HCEC 1CT (cell line): ENCODE data around the gene CDH23.

Experiments used
- DNase-seq: peaks from one replicate; pipeline ENCODE4 v3.0.0-alpha.2; 2017

Gene CDH23

GRCh38 chr10:71370031-71370430 lies 26.7 kb upstream of the CDH23 start:
- no peak for DNase-seq

GRCh38 chr10:71371750-71372166 lies 25.0 kb upstream of the CDH23 start:
- DNase-seq = no peak

GRCh38 chr10:71372882-71373495 lies 23.7 kb upstream of the CDH23 start:
- DNase-seq = no peak

- DNase-seq = no peak
Measured at GRCh38 chr10:71374481-71375233, 22.1 kb upstream of the CDH23 start.

GRCh38 chr10:71375952-71376351 lies 20.8 kb upstream of the CDH23 start:
- no peak for DNase-seq

- no peak for DNase-seq
Measured at GRCh38 chr10:71378336-71379117, 18.2 kb upstream of the CDH23 start.

- DNase-seq = no peak
Measured at GRCh38 chr10:71379118-71379766, 17.5 kb upstream of the CDH23 start.

GRCh38 chr10:71380841-71381240 lies 15.9 kb upstream of the CDH23 start:
- no peak for DNase-seq

GRCh38 chr10:71381611-71382010 lies 15.1 kb upstream of the CDH23 start:
- DNase-seq = no peak

- DNase-seq = no peak
Measured at GRCh38 chr10:71382028-71382427, 14.7 kb upstream of the CDH23 start.

GRCh38 chr10:71382757-71383156 lies 14.0 kb upstream of the CDH23 start:
- peak; percentile 37 for DNase-seq

GRCh38 chr10:71383972-71384687 lies 12.6 kb upstream of the CDH23 start:
- peak; percentile 30 for DNase-seq

- DNase-seq = no peak
Measured at GRCh38 chr10:71388171-71388570, 8.5 kb upstream of the CDH23 start.

GRCh38 chr10:71388583-71389310 lies 8.0 kb upstream of the CDH23 start:
- DNase-seq = no peak

- DNase-seq = no peak
Measured at GRCh38 chr10:71389768-71390460, 6.8 kb upstream of the CDH23 start.

GRCh38 chr10:71390461-71390835 lies 6.3 kb upstream of the CDH23 start:
- DNase-seq = no peak

GRCh38 chr10:71390921-71391690 lies 5.6 kb upstream of the CDH23 start:
- no peak for DNase-seq

GRCh38 chr10:71391701-71392100 lies 5.0 kb upstream of the CDH23 start:
- DNase-seq = no peak

GRCh38 chr10:71392292-71392691 lies 4.4 kb upstream of the CDH23 start:
- DNase-seq = no peak
